ENCODE measurements around the gene ATOX1. TPM values are rescaled to one million over a fixed set of nuclear protein-coding genes. Genes with fewer than 3 reads are reported as not detected.

ATOX1 gene
- total and polyA plus RNA-seq, 2 experiments from 2014 or later, result 118 to 134 TPM

DNA sequence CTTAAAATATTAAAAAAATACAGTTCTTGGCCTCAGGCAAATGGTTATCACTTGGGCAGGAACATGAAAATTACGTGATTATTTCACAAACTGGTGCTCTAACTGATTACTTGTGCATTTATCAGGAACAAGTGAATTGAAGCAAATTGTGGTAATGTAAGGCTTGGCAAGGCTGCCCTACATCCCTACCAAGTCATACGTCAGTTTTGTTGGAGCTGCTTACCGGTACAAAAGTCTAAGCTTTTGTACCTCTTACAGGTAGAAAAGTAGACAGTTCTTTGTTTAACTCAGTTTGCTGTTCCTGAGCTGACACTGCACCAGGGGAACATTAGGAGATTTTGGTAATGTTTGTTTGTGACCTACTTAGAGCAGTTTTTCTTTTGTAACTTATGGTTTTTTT is 15.5 kb upstream of the ATOX1 start:
- H3K4me1 Mint-ChIP-seq, result peaks cover 43% of the 10 kb centered on the region
- H3K36me3 Mint-ChIP-seq (ENCODE audit: low read depth), result peaks cover 55% of the 10 kb centered on the region
- H3K79me2 ChIP-seq (replicated peaks; ENCODE audit: insufficient read depth), result peaks cover 81% of the 10 kb centered on the region
- TF ChIP-seq STAT1 (IDR thresholded peaks at IDR 0.05; ENCODE audit: unreplicated experiment) (no peak), EZH2 (IDR thresholded peaks at IDR 0.05; ENCODE audit: low read depth, unreplicated experiment) (no peak), JUNB (IDR thresholded peaks at IDR 0.05; ENCODE audit: unreplicated experiment) (no peak), ZNF331 (CRISPR knock-in tag; IDR thresholded peaks at IDR 0.05; ENCODE audit: low read depth) (no peak), EZH2phosphoT487 (IDR thresholded peaks at IDR 0.05; ENCODE audit: unreplicated experiment) (no peak), POLR2AphosphoS5 (IDR thresholded peaks at IDR 0.05; ENCODE audit: low read depth) (no peak), ZNF114 (CRISPR knock-in tag; IDR thresholded peaks at IDR 0.05) (no peak)
- TF ChIP-seq, protein P1, sequence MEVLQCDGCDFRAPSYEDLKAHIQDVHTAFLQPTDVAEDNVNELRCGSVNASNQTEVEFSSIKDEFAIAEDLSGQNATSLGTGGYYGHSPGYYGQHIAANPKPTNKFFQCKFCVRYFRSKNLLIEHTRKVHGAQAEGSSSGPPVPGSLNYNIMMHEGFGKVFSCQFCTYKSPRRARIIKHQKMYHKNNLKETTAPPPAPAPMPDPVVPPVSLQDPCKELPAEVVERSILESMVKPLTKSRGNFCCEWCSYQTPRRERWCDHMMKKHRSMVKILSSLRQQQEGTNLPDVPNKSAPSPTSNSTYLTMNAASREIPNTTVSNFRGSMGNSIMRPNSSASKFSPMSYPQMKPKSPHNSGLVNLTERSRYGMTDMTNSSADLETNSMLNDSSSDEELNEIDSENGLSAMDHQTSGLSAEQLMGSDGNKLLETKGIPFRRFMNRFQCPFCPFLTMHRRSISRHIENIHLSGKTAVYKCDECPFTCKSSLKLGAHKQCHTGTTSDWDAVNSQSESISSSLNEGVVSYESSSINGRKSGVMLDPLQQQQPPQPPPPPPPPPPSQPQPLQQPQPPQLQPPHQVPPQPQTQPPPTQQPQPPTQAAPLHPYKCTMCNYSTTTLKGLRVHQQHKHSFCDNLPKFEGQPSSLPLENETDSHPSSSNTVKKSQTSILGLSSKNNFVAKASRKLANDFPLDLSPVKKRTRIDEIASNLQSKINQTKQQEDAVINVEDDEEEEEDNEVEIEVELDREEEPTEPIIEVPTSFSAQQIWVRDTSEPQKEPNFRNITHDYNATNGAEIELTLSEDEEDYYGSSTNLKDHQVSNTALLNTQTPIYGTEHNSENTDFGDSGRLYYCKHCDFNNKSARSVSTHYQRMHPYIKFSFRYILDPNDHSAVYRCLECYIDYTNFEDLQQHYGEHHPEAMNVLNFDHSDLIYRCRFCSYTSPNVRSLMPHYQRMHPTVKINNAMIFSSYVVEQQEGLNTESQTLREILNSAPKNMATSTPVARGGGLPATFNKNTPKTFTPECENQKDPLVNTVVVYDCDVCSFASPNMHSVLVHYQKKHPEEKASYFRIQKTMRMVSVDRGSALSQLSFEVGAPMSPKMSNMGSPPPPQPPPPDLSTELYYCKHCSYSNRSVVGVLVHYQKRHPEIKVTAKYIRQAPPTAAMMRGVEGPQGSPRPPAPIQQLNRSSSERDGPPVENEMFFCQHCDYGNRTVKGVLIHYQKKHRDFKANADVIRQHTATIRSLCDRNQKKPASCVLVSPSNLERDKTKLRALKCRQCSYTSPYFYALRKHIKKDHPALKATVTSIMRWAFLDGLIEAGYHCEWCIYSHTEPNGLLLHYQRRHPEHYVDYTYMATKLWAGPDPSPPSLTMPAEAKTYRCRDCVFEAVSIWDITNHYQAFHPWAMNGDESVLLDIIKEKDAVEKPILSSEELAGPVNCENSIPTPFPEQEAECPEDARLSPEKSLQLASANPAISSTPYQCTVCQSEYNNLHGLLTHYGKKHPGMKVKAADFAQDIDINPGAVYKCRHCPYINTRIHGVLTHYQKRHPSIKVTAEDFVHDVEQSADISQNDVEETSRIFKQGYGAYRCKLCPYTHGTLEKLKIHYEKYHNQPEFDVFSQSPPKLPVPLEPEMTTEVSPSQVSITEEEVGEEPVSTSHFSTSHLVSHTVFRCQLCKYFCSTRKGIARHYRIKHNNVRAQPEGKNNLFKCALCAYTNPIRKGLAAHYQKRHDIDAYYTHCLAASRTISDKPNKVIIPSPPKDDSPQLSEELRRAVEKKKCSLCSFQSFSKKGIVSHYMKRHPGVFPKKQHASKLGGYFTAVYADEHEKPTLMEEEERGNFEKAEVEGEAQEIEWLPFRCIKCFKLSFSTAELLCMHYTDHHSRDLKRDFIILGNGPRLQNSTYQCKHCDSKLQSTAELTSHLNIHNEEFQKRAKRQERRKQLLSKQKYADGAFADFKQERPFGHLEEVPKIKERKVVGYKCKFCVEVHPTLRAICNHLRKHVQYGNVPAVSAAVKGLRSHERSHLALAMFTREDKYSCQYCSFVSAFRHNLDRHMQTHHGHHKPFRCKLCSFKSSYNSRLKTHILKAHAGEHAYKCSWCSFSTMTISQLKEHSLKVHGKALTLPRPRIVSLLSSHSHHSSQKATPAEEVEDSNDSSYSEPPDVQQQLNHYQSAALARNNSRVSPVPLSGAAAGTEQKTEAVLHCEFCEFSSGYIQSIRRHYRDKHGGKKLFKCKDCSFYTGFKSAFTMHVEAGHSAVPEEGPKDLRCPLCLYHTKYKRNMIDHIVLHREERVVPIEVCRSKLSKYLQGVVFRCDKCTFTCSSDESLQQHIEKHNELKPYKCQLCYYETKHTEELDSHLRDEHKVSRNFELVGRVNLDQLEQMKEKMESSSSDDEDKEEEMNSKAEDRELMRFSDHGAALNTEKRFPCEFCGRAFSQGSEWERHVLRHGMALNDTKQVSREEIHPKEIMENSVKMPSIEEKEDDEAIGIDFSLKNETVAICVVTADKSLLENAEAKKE (CRISPR knock-in tag; IDR thresholded peaks at IDR 0.05), result no peak
- TF ChIP-seq, protein P2, sequence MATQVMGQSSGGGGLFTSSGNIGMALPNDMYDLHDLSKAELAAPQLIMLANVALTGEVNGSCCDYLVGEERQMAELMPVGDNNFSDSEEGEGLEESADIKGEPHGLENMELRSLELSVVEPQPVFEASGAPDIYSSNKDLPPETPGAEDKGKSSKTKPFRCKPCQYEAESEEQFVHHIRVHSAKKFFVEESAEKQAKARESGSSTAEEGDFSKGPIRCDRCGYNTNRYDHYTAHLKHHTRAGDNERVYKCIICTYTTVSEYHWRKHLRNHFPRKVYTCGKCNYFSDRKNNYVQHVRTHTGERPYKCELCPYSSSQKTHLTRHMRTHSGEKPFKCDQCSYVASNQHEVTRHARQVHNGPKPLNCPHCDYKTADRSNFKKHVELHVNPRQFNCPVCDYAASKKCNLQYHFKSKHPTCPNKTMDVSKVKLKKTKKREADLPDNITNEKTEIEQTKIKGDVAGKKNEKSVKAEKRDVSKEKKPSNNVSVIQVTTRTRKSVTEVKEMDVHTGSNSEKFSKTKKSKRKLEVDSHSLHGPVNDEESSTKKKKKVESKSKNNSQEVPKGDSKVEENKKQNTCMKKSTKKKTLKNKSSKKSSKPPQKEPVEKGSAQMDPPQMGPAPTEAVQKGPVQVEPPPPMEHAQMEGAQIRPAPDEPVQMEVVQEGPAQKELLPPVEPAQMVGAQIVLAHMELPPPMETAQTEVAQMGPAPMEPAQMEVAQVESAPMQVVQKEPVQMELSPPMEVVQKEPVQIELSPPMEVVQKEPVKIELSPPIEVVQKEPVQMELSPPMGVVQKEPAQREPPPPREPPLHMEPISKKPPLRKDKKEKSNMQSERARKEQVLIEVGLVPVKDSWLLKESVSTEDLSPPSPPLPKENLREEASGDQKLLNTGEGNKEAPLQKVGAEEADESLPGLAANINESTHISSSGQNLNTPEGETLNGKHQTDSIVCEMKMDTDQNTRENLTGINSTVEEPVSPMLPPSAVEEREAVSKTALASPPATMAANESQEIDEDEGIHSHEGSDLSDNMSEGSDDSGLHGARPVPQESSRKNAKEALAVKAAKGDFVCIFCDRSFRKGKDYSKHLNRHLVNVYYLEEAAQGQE (IDR thresholded peaks at IDR 0.05; ENCODE audit: unreplicated experiment), result no peak
- TF ChIP-seq, protein P3, sequence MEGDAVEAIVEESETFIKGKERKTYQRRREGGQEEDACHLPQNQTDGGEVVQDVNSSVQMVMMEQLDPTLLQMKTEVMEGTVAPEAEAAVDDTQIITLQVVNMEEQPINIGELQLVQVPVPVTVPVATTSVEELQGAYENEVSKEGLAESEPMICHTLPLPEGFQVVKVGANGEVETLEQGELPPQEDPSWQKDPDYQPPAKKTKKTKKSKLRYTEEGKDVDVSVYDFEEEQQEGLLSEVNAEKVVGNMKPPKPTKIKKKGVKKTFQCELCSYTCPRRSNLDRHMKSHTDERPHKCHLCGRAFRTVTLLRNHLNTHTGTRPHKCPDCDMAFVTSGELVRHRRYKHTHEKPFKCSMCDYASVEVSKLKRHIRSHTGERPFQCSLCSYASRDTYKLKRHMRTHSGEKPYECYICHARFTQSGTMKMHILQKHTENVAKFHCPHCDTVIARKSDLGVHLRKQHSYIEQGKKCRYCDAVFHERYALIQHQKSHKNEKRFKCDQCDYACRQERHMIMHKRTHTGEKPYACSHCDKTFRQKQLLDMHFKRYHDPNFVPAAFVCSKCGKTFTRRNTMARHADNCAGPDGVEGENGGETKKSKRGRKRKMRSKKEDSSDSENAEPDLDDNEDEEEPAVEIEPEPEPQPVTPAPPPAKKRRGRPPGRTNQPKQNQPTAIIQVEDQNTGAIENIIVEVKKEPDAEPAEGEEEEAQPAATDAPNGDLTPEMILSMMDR (conservative IDR thresholded peaks at IDR 0.05; ENCODE audit: low read depth in 2 of 2), result no peak
- H3F3A ChIP-seq (replicated peaks; ENCODE audit: low read depth), result no peaks in the 10 kb centered on the region
- ATAC-seq, result no peak
- DNase-seq (ENCODE audit: low spot score), result no peak
- H3K27me3 ChIP-seq (ENCODE audit: insufficient read depth), result no peaks in the 10 kb centered on the region
- H3K27me3 Mint-ChIP-seq (ENCODE audit: insufficient read depth, low read depth, poor library complexity), result peaks cover 6% of the 10 kb centered on the region
- no peak overlapping the region for H3K27ac ChIP-seq (ENCODE audit: low read depth)
- H3K4me3 ChIP-seq, result peak overlapping the region; percentile 82
- no peaks in the 10 kb centered on the region for H3K9me2 ChIP-seq (ENCODE audit: insufficient read depth)
- H3K27ac Mint-ChIP-seq, result no peak overlapping the region
- H3K4me2 ChIP-seq, result peak overlapping the region; percentile 91
- no peaks in the 10 kb centered on the region for H3K9me3 Mint-ChIP-seq
- peaks cover 66% of the 10 kb centered on the region for H4K20me1 ChIP-seq (replicated peaks; ENCODE audit: insufficient read depth)
- H3K36me3 ChIP-seq (ENCODE audit: insufficient read depth), result no peaks in the 10 kb centered on the region
- H2AFZ ChIP-seq, result no peak overlapping the region
- peaks cover 39% of the 10 kb centered on the region for H3K4me1 ChIP-seq (ENCODE audit: insufficient read depth)
- peak overlapping the region; percentile 84; the same call in 2 of the 3 replicates for H3K4me3 Mint-ChIP-seq

Measured in GM23338 (cell line).